GM21390 (cell line): ENCODE data around the gene VEZT.
"Not testable (repeated sequence)": the region's sequence is repeated elsewhere in the genome, so short reads cannot be mapped to it uniquely, and the experiment has no call there.

Experiments used
- ATAC-seq: cut with Tn5 transposase; IDR thresholded peaks from one replicate; pipeline ENCODE4 v1.9.1; 2021; ENCODE audit not compliant: unreplicated experiment

VEZT gene

GRCh38 chr12:95224202-95225170 is 6.9 kb downstream of the VEZT start:
- ATAC-seq: no peak

- no peak for ATAC-seq
These were observed 8.1 kb downstream of the VEZT start for GRCh38 chr12:95225645-95226212.

GRCh38 chr12:95227818-95228356 is 10.3 kb downstream of the VEZT start:
- ATAC-seq: no peak

GRCh38 chr12:95228617-95229016 is 11.0 kb downstream of the VEZT start:
- ATAC-seq: no peak

GRCh38 chr12:95229636-95230035 is 12.0 kb downstream of the VEZT start:
- ATAC-seq: no peak

GRCh38 chr12:95230313-95230712 is 12.7 kb downstream of the VEZT start:
- no peak for ATAC-seq

- ATAC-seq: no peak
These were observed 13.6 kb downstream of the VEZT start for GRCh38 chr12:95231190-95231589.

GRCh38 chr12:95234187-95234586 is 16.6 kb downstream of the VEZT start:
- ATAC-seq: not testable (repeated sequence)

GRCh38 chr12:95235621-95236020 is 18.0 kb downstream of the VEZT start:
- not testable (repeated sequence) for ATAC-seq

- no peak for ATAC-seq
These were observed 19.7 kb downstream of the VEZT start for GRCh38 chr12:95237315-95237714.

GRCh38 chr12:95238150-95238549 is 20.5 kb downstream of the VEZT start:
- no peak for ATAC-seq

GRCh38 chr12:95239216-95239615 is 21.6 kb downstream of the VEZT start:
- no peak for ATAC-seq

GRCh38 chr12:95239835-95240234 is 22.2 kb downstream of the VEZT start:
- ATAC-seq: not testable (repeated sequence)

GRCh38 chr12:95240556-95240955 is 22.9 kb downstream of the VEZT start:
- ATAC-seq: no peak

GRCh38 chr12:95241138-95241537 is 23.5 kb downstream of the VEZT start:
- not testable (repeated sequence) for ATAC-seq

GRCh38 chr12:95241761-95242506 is 24.3 kb downstream of the VEZT start:
- no peak for ATAC-seq

GRCh38 chr12:95243497-95244183 is 26.0 kb downstream of the VEZT start:
- ATAC-seq: no peak

GRCh38 chr12:95244350-95244749 is 26.7 kb downstream of the VEZT start:
- ATAC-seq: no peak

GRCh38 chr12:95248095-95248494 is 30.5 kb downstream of the VEZT start:
- no peak for ATAC-seq

GRCh38 chr12:95248604-95249360 is 31.2 kb downstream of the VEZT start:
- no peak for ATAC-seq
